HCT116 (cell line): ENCODE data around the gene OR7G1. TPM values are rescaled to one million over a fixed set of nuclear protein-coding genes. Genes with fewer than 3 reads are reported as not detected.

ENCODE experiments used
- ATAC-seq: fragments of 200-7000 bp; cut with Tn5 transposase; 2 replicates; pipeline ENCODE4 v1.9.1; 2020; ENCODE audit warnings: mild to moderate bottlenecking, moderate library complexity
- BruUV-seq: library from RNA; stranded (reverse); fragments of 400-500 nt; replicated peaks from 2 replicates; lab custom pipeline; 2021; lab: Mats Ljungman, UMichigan
- CTCF ChIA-PET: fragments of 300-600 bp; sonication (Branson Sonifier 250); formaldehyde crosslinking; loops from one replicate; lab custom pipeline; 2021; ENCODE audit warnings: antibody characterized with exemption; lab: Charles Lee
- POLR2A ChIA-PET: fragments of 300-600, 350-600 bp; sonication (Branson Sonifier 250); formaldehyde crosslinking; loops from one replicate; lab custom pipeline; 2021; ENCODE audit warnings: antibody characterized with exemption; lab: Charles Lee
- RAD21 ChIA-PET, 2 experiments: fragments of 300-600 bp; sonication (Branson Sonifier 250); formaldehyde crosslinking; loops; one replicate each; lab custom pipeline; 2023; ENCODE audit warnings: low total read pairs in 2 of 2; ENCODE audit not compliant: uncharacterized antibody in 2 of 2, unreplicated experiment in 2 of 2, low non-redundant PET in 1 of 2; lab: Charles Lee
- DNase-seq: peaks from one replicate; pipeline ENCODE4 v3.0.0-alpha.2; 2010; ENCODE audit warnings: low read depth, low spot score
- H2AFZ ChIP-seq: fragments of 200-600 bp; shearing (Covaris generic), sonication (generic); 2 replicates; pipeline ENCODE4 v1.6.1; 2017; ENCODE audit warnings: low read depth, mixed run types, mixed read lengths, antibody characterized with exemption, low read length; ENCODE audit not compliant: poor library complexity, severe bottlenecking
- H3K27ac ChIP-seq: 2 replicates; pipeline ENCODE4 v1.5.1; 2012; ENCODE audit warnings: low read depth, low read length
- H3K27me3 ChIP-seq: fragments of 200-600 bp; sonication (generic); 2 replicates; pipeline ENCODE4 v1.6.1; 2016; ENCODE audit warnings: mixed run types, low read length, mixed read lengths; ENCODE audit not compliant: insufficient read depth
- H3K36me3 ChIP-seq, 2 experiments: fragments of 200-500 bp in 1 of 2; fragments of 200-600 bp in 1 of 2; sonication (Bioruptor generic) in 1 of 2; sonication (generic) in 1 of 2; 2 replicates each; pipeline versions ENCODE4 v1.5.1 to v1.6.1; 2014 to 2016; ENCODE audit warnings: low read length in 2 of 2, inconsistent platforms in 1 of 2, mixed read lengths in 1 of 2, mixed run types in 1 of 2; ENCODE audit not compliant: insufficient read depth in 2 of 2, control insufficient read depth in 1 of 2
- H3K4me1 ChIP-seq, 2 experiments: fragments of 200-600 bp in 1 of 2; sonication (generic) in 1 of 2; 2 replicates each; pipeline versions ENCODE4 v1.5.1 to v1.6.1; 2012 to 2017; ENCODE audit warnings: low read length in 2 of 2, inconsistent platforms in 1 of 2, mild to moderate bottlenecking in 1 of 2, mixed read lengths in 1 of 2, mixed run types in 1 of 2, moderate library complexity in 1 of 2; ENCODE audit not compliant: insufficient read depth in 2 of 2, control insufficient read depth in 1 of 2
- H3K4me2 ChIP-seq: fragments of 200-600 bp; sonication (generic); 2 replicates; pipeline ENCODE4 v1.6.1; 2017; ENCODE audit warnings: mixed run types, low read length, mixed read lengths
- H3K4me3 ChIP-seq, 2 experiments: fragments of 200-600 bp in 1 of 2; sonication (generic) in 1 of 2; replicated peaks in 1 of 2; 2 replicates each; pipeline ENCODE4 v1.5.1; 2011 to 2016; ENCODE audit warnings: low read length in 2 of 2, control low read depth in 1 of 2, low read depth in 1 of 2, mild to moderate bottlenecking in 1 of 2, mixed read lengths in 1 of 2, mixed run types in 1 of 2
- H3K79me2 ChIP-seq: fragments of 200-600 bp; sonication (generic); 2 replicates; pipeline ENCODE4 v1.6.1; 2017; ENCODE audit warnings: mild to moderate bottlenecking, mixed run types, low read length, moderate library complexity, mixed read lengths; ENCODE audit not compliant: insufficient read depth
- H3K9ac ChIP-seq: fragments of 200-600 bp; sonication (generic); 2 replicates; pipeline ENCODE4 v1.6.1; 2016; ENCODE audit warnings: low read length, mixed read lengths
- H3K9me2 ChIP-seq: fragments of 200-600 bp; sonication (generic), shearing (Covaris generic); 2 replicates; pipeline ENCODE4 v1.6.1; 2017; ENCODE audit warnings: mixed run types, mild to moderate bottlenecking, moderate library complexity; ENCODE audit not compliant: insufficient read depth
- H3K9me3 ChIP-seq, 2 experiments: fragments of 200-500 bp in 1 of 2; fragments of 200-600 bp in 1 of 2; sonication (Bioruptor generic) in 1 of 2; sonication (generic) in 1 of 2; 2 replicates each; pipeline ENCODE4 v1.6.1; 2014 to 2017; ENCODE audit warnings: low read length in 2 of 2, mixed read lengths in 2 of 2, inconsistent platforms in 1 of 2, low read depth in 1 of 2, mild to moderate bottlenecking in 1 of 2, mixed run types in 1 of 2, moderate library complexity in 1 of 2; ENCODE audit not compliant: control insufficient read depth in 1 of 2, insufficient read depth in 1 of 2
- H4K20me1 ChIP-seq: fragments of 200-600 bp; sonication (generic), shearing (Covaris generic); 2 replicates; pipeline ENCODE4 v1.6.1; 2017; ENCODE audit warnings: mixed run types, mild to moderate bottlenecking, moderate library complexity; ENCODE audit not compliant: insufficient read depth
- CEBPB ChIP-seq: IDR thresholded peaks from 2 replicates; pipeline ENCODE4 v1.6.1; 2012; ENCODE audit warnings: low read depth
- EGR1 ChIP-seq: IDR thresholded peaks from 2 replicates; pipeline ENCODE4 v1.6.1; 2012; ENCODE audit warnings: low read depth
- ELF1 ChIP-seq: IDR thresholded peaks from 2 replicates; pipeline ENCODE4 v1.6.1; 2012; ENCODE audit warnings: low read depth, borderline replicate concordance
- EZH2 ChIP-seq: fragments of 200-600 bp; sonication (generic); IDR thresholded peaks from 2 replicates; pipeline ENCODE4 v1.6.1; 2017; ENCODE audit warnings: antibody characterized with exemption, mixed run types
- FOSL1 ChIP-seq: IDR thresholded peaks from 2 replicates; pipeline ENCODE4 v1.6.1; 2012; ENCODE audit warnings: low read depth
- SP1 ChIP-seq: IDR thresholded peaks from 2 replicates; pipeline ENCODE4 v1.6.1; 2012; ENCODE audit warnings: low read depth
- TCF7L2 ChIP-seq: IDR thresholded peaks from 2 replicates; pipeline ENCODE4 v1.7.0; 2011; ENCODE audit warnings: borderline replicate concordance, inconsistent platforms; ENCODE audit not compliant: insufficient read depth, insufficient read length; ENCODE audit errors: extremely low read depth
- YY1 ChIP-seq: IDR thresholded peaks from 2 replicates; pipeline ENCODE4 v1.6.1; 2011; ENCODE audit warnings: low read length, low read depth, moderate library complexity, mild to moderate bottlenecking; ENCODE audit not compliant: insufficient replicate concordance; ENCODE audit errors: extremely low read depth
- ZNF274 ChIP-seq: fragments of 200-500 bp; sonication (Bioruptor generic); IDR thresholded peaks from 2 replicates; pipeline ENCODE4 v1.6.1; 2014; ENCODE audit warnings: mild to moderate bottlenecking, low read depth, low read length, inconsistent platforms
- intact Hi-C: fragments of 100-400 bp; cut with micrococcal nuclease; formaldehyde crosslinking; loops from 2 replicates; pipeline ENCODE4 v1.10.0; 2022
- total RNA-seq: library from RNA; stranded (reverse); gene quantifications from one replicate; pipeline ENCODE4 v1.2.1, GENCODE V29; 2021; ENCODE audit not compliant: unreplicated experiment
- TF ChIP-seq, protein P1 (sequence below), 3 experiments: fragments of 200-600 bp in 1 of 3; sonication (generic) in 1 of 3; IDR thresholded peaks in 2 of 3; conservative IDR thresholded peaks in 1 of 3; 2 replicates each; pipeline ENCODE4 v1.5.1; 2012 to 2017; ENCODE audit warnings: low read depth in 2 of 3, low read length in 2 of 3, antibody characterized with exemption in 1 of 3, borderline replicate concordance in 1 of 3, control low read depth in 1 of 3, mild to moderate bottlenecking in 1 of 3, mixed read lengths in 1 of 3, mixed run types in 1 of 3, moderate library complexity in 1 of 3; ENCODE audit not compliant: insufficient read depth in 1 of 3
- TF ChIP-seq, protein P2 (sequence below): IDR thresholded peaks from 2 replicates; pipeline ENCODE4 v1.6.1; 2011; ENCODE audit warnings: mild to moderate bottlenecking, low read length, moderate library complexity; ENCODE audit not compliant: insufficient replicate concordance; ENCODE audit errors: extremely low read depth

Gene OR7G1
- total RNA-seq, 1 experiment from 2014 or later, result not detected

DNA sequence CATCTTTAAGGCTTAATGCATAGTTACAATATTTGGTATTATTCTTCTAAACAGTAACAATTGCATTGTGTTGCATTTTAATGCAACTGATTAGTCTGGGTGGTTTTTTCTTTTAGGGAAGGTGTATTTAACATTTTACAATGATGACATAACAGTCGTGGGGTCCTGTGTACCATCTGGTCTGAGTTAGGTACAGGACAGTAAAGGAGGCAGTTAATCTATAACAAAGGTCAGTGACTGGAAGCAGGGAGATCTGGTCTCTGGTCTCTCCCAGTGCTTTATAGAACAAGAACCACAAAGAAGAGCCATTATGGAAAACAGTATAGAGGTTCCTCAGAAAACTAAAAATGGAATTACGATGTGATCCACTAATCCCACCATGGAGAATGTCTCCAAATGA is 5.6 kb downstream of the OR7G1 start:
- no peak overlapping the region for H3K4me2 ChIP-seq
- no peak overlapping the region for H3K4me3 ChIP-seq
- ATAC-seq (no peak), DNase-seq (no peak)
- RAD21 ChIA-PET, result no interaction called here
- no peaks in the 10 kb centered on the region for H4K20me1 ChIP-seq
- CTCF ChIA-PET, result no interaction called here
- intact Hi-C loops, result no loop called here
- H3K36me3 ChIP-seq, result no peaks in the 10 kb centered on the region
- no peak overlapping the region for H3K27ac ChIP-seq
- H3K27me3 ChIP-seq, result no peaks in the 10 kb centered on the region
- TF ChIP-seq SP1 (no peak), EZH2 (no peak), CEBPB (no peak), TCF7L2 (no peak), YY1 (no peak), ZNF274 (no peak), FOSL1 (no peak), EGR1 (no peak), ELF1 (no peak)
- TF ChIP-seq, protein P1, sequence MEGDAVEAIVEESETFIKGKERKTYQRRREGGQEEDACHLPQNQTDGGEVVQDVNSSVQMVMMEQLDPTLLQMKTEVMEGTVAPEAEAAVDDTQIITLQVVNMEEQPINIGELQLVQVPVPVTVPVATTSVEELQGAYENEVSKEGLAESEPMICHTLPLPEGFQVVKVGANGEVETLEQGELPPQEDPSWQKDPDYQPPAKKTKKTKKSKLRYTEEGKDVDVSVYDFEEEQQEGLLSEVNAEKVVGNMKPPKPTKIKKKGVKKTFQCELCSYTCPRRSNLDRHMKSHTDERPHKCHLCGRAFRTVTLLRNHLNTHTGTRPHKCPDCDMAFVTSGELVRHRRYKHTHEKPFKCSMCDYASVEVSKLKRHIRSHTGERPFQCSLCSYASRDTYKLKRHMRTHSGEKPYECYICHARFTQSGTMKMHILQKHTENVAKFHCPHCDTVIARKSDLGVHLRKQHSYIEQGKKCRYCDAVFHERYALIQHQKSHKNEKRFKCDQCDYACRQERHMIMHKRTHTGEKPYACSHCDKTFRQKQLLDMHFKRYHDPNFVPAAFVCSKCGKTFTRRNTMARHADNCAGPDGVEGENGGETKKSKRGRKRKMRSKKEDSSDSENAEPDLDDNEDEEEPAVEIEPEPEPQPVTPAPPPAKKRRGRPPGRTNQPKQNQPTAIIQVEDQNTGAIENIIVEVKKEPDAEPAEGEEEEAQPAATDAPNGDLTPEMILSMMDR (IDR thresholded peaks at IDR 0.05 in 2 of 3, conservative IDR thresholded peaks at IDR 0.05 in 1 of 3; ENCODE audit: borderline replicate concordance in 1 of 3, insufficient read depth in 1 of 3, low read depth in 2 of 3, low read length in 2 of 3), result no peak
- TF ChIP-seq, protein P2, sequence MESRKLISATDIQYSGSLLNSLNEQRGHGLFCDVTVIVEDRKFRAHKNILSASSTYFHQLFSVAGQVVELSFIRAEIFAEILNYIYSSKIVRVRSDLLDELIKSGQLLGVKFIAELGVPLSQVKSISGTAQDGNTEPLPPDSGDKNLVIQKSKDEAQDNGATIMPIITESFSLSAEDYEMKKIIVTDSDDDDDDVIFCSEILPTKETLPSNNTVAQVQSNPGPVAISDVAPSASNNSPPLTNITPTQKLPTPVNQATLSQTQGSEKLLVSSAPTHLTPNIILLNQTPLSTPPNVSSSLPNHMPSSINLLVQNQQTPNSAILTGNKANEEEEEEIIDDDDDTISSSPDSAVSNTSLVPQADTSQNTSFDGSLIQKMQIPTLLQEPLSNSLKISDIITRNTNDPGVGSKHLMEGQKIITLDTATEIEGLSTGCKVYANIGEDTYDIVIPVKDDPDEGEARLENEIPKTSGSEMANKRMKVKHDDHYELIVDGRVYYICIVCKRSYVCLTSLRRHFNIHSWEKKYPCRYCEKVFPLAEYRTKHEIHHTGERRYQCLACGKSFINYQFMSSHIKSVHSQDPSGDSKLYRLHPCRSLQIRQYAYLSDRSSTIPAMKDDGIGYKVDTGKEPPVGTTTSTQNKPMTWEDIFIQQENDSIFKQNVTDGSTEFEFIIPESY, result no peak
- H3K9me2 ChIP-seq, result no peaks in the 10 kb centered on the region
- no TSS peak for BruUV-seq
- POLR2A ChIA-PET, result no interaction called here
- no peak overlapping the region for H3K9ac ChIP-seq
- no peaks in the 10 kb centered on the region for H3K79me2 ChIP-seq
- no peaks in the 10 kb centered on the region for H3K4me1 ChIP-seq
- no peak overlapping the region for H2AFZ ChIP-seq
- no peaks in the 10 kb centered on the region for H3K9me3 ChIP-seq
